Kidney tubule cell (primary cell): ENCODE results near the gene TPO.

Experiments used
- DNase-seq: peaks from one replicate; pipeline ENCODE4 v3.0.0-alpha.2; 2018; ENCODE audit warnings: low spot score

The TPO gene

DNA sequence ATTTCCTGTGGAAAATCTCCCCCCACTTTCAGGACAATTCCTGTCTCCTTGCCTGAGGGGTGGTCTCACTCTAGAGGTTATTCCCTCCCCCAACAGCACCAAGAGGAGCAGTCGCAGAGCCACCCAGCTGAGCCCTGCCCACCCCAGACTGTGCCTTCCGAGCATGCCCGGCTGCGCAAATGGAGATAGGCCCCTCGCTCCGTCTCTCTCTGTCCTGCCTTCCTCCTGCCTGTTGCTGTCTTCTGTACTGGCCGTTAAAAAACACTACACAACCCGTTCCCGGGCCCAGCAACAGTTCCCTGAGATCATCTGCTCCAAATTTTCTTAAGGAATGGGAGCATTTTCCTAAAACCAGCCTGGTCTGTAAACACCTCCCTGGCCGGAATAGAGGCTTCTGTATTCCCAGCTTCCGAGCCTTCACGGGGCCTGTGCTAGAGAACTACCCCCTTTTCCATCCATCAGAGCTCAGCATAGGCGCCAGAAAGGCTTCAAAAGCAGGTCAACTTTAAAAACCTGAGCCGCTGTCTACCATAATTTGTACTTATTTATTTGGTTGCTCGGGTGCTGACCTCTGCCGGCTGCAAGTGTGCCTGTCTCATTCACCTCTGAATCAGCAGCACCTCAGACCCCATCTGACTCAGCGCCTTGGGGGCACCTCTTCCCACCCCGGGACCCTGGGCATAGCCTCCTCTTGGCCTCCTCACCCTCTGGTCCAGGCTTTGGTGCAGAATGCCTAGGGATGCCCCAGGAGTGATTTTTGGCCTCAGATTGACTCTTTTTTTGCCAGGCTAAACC is 171.6 kb downstream of the TPO start:
- DNase-seq: peak; percentile 35

DNA sequence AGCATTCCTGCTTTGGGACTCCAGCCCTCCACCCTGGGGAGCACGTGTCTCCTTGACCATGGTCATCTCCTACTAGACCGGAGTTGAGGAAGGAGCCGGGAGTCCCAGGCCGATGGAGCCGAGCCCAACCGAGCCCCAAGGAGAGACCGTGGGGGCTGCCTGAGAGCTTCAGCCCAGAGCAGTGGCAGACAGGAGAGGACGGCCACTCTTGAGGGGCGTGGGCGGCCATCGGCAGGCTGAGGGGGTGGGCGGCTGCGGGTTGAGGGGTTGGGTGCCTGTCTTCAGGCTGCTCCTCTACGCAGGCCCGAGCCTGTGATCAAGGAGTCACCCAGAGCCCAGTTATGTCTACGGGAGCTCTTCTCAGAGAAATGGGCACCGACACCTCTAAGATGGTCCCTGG is 172.4 kb downstream of the TPO start:
- no peak for DNase-seq

DNA sequence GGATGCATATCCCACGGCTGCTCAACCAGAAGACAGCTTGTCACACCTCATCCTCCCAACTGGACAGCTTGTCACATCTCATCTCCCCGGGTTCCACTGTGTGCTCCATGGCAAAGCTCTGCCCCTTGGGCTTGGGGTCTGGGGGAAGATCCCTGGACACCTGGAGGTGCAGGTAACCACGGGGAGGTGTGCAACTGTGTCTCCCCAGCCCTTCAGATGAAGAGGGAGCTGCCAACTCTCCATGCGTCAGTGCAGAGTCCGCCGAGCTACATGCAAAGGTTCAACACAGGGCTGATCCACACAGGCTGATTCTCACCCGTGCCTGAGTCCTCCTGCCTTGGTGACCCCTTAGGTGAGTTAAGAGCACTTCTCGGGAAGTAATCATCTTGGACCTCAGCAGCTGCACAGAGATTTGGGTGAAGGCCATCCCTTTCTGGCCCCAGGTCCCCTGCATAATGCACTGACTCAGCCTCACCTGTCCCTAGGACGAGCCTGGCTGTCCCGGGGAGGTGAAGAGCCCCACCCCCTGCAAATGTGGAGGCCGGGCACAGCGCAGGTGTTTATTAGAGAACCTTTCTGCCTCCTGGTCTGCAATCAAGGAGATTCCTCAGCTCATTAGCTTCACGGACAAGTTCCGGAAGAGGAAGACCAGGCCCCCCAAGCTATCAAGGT is 173.1 kb downstream of the TPO start:
- DNase-seq: peak; percentile 25

DNA sequence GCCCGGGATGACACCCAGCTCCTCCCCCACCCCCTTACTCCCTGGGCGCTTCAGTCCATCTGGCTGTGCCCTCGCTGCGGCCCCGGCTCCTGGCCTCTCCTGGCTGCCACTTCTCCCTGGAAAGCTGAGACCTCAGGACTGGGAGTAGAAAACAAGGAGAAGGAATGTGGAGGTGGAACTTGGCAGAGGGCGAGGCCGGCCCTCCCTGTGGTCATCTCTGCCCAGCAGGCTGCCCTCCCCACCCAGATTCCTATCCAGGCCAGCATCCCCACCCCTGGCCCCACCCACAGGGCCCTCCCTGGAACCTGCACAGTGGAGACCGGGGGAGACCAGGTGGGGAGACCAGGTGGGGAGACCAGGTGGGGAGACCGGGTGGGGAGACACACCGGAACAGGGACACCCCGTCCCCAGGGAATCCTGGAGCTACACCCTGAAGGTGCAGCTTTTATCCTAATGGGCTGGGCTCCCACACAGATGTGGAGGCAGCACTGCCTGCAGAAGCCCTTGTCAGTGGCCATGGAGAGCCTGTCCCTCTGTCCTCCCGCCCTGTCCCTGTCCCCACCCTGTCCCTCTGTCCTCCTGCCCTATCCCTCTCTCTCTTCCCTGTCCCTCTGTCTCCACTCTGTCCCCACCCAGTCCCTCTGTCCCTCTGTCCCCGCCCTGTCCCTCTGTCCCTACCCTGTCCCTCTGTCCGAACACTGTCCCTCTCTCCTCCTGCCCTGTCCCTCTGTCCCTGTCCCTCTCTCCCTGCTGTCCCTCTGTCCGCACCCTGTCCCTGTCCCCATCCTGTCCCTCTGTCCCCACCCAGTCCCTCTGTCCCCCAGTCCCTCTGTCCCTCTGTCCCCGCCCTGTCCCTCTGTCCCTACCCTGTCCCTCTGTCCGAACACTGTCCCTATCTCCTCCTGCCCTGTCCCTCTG is 173.9 kb downstream of the TPO start:
- peak; percentile 66 for DNase-seq

DNA sequence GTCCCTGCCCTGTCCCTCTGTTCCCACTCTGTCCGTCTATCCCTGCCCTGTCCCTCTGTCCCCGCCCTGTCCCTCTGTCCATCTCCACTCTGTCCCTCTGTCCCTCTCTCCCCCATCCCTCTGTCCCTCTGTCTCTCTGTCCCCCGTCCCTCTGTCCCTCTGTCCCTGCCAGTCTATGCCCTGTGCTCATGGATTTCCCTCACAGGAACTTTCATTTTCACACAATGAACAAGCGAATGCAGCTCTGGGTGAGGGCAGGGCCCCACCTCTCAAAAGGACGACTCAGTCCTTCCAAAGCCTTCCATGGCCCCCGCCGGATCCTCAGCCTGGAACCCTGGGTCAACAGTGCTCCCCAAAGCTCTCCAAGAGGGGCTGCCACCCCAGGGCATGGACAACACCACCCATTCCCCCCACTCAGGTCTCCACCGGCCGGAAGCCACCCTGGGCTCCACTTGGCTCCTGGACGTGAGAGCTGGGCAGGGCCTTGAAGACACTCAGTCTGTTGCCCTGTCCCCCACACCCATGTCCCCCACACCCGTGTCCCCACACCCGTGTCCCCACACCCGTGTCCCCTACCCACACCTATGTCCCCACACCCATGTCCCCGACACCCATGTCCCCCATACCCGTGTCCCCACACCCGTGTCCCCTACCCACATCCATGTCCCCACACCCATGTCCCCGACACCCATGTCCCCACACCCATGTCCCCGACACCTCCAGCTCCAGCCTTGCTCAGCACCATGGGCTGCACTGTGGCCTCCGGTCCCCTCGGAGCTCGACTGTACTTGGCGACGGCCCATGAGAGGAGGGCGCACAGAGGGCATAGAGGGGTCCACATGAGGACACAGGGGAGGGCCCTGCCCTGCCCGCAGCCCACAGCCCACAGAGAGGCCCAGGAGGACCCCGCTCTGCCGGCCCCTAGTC is 175.1 kb downstream of the TPO start:
- no peak for DNase-seq

DNA sequence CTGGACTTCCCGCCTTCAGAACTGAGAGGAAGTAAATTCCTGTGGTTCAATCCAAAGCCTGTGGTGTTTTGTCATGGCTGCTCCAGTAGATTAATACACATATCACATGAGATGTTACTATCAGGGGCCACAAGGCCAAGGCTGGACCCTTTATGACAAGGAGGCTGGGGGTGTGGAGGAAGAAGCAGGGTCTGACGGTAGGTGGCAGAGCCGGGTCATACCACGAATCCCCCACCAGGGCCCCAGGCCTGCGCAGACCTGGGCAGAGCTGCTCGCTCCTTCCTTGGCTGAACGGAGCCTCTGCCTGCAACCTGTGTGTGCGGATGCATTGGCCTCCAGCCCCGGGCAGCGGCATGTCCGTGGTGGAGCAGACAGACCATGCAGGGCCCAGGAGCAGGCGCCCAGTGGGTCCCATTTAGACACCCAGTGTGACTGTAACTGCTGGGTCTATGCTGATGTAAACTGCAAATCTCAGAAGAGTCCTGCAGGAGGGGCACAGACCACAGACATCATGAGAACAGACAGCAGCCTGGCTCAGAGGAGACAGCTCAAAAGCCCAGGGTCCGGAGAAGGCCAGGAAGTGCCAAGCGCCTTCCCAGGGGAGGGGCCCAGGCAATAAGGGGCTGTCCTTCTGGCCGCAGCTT is 175.8 kb downstream of the TPO start:
- DNase-seq: peak; percentile 39

DNA sequence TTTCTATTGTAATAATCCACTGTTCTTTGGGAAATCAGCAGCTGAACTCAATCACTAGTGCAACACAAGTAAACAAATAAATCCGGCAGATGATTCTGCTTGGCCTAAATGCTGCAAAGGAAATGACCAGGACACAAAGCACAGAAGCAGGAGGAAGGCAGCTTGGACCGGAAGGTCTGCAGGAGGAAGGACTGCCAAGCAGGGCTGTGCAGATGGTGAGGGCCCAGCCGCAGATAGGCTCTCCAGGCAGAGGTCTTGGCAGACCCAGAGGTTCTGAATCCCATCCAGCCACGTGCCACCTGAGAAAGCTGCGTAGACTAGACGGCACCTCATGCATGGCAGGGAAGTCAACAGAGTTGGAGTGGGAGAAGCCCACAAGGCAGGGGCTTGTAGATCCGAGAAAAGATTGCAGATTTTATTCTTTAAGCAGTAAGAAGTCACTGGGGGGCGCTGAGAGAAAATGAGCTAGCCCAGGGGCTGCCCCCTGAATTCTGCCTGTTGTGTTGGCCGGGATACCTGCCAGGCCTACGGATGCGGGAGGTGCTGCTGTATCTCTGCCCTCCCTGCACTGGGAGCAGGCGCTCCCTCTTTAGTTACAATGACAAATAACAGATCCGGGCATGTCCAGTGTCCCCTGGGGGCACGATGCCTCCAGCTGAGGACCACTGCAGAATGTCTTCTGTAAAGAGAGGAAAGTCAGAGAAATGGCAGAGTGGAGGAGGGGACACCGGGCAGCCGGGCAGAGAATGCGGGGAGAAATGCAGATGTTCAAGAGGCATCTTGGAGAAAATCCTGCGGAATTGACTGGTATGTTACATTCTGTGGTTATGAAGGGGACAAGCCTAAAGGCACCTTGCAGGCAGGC is 177.6 kb downstream of the TPO start:
- DNase-seq: no peak

DNA sequence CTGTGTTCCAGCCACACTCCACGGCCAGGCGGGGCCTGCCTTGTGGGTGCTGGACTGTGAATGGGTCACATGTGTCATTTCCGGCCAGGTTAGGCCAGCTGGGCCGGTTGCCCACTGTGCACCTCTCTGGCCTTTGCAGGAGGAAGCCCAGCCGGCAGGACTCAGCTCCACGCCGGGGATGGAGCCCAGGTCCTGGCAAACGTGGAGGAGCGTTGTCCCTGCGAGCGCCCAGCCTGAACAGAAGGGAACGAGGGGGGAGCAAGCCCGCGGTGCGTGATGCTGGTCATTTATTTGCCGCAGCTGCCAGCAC is 178.2 kb downstream of the TPO start:
- peak; percentile 77 for DNase-seq
